ENCODE data around the gene AGO3.

GRCh38 chr1:36031441-36031840 lies 100.5 kb downstream of the AGO3 start:
- no peak for TF ChIP-seq REST (IDR thresholded peaks at IDR 0.05)
- no peak for TF ChIP-seq CTCF (IDR thresholded peaks at IDR 0.05; ENCODE audit: low read depth, low read length, missing input control)
- TF ChIP-seq JUND (IDR thresholded peaks at IDR 0.05) = no peak
- no peak for TF ChIP-seq EGR1 (IDR thresholded peaks at IDR 0.05; ENCODE audit: low read depth in 2 of 2)
- TF ChIP-seq GABPA (IDR thresholded peaks at IDR 0.05 in 1 of 2, conservative IDR thresholded peaks at IDR 0.05 in 1 of 2) = no peak
- no peak for TF ChIP-seq SP1 (IDR thresholded peaks at IDR 0.05)
- TF ChIP-seq TAF1 (conservative IDR thresholded peaks at IDR 0.05) = no peak

Data from liver (tissue), 3 donors.